GM11168 (cell line): ENCODE data around the gene CEACAM20.
"Not testable (repeated sequence)": the region's sequence is repeated elsewhere in the genome, so short reads cannot be mapped to it uniquely, and the experiment has no call there.

Source experiments
- in situ Hi-C: fragments of 300-500 bp; cut with MboI; formaldehyde crosslinking; loops from one replicate; pipeline ENCODE4 v1.12.0; 2022; ENCODE audit warnings: low sequenced_read_pairs; ENCODE audit not compliant: unreplicated experiment

Gene CEACAM20

GRCh38 chr19:44550976-44551375 lies 21.5 kb upstream of the CEACAM20 start:
- in situ Hi-C loops = not testable (repeated sequence)

GRCh38 chr19:44549507-44549906 lies 20.0 kb upstream of the CEACAM20 start:
- in situ Hi-C loops = no loop called here

GRCh38 chr19:44548736-44549135 lies 19.3 kb upstream of the CEACAM20 start:
- in situ Hi-C loops = no loop called here

GRCh38 chr19:44544031-44544430 lies 14.6 kb upstream of the CEACAM20 start:
- in situ Hi-C loops = no loop called here

- in situ Hi-C loops = no loop called here
Measured at GRCh38 chr19:44542671-44543070, 13.2 kb upstream of the CEACAM20 start.

GRCh38 chr19:44540736-44541135 lies 11.3 kb upstream of the CEACAM20 start:
- in situ Hi-C loops = no loop called here

- in situ Hi-C loops = no loop called here
Measured at GRCh38 chr19:44539991-44540390, 10.5 kb upstream of the CEACAM20 start.

GRCh38 chr19:44539236-44539826 lies 9.9 kb upstream of the CEACAM20 start:
- in situ Hi-C loops = no loop called here

- in situ Hi-C loops = not testable (repeated sequence)
Measured at GRCh38 chr19:44535361-44535760, 5.9 kb upstream of the CEACAM20 start.

- in situ Hi-C loops = no loop called here
Measured at GRCh38 chr19:44532819-44533218, 3.3 kb upstream of the CEACAM20 start.

GRCh38 chr19:44530777-44531176 lies 1.3 kb upstream of the CEACAM20 start:
- in situ Hi-C loops = no loop called here

- in situ Hi-C loops = no loop called here
Measured at GRCh38 chr19:44527554-44527953, 1.9 kb downstream of the CEACAM20 start.

- in situ Hi-C loops = no loop called here
Measured at GRCh38 chr19:44525721-44526430, 3.6 kb downstream of the CEACAM20 start.

GRCh38 chr19:44521370-44521769 lies 8.1 kb downstream of the CEACAM20 start:
- in situ Hi-C loops = no loop called here

GRCh38 chr19:44517146-44517545 lies 12.3 kb downstream of the CEACAM20 start:
- in situ Hi-C loops = no loop called here

GRCh38 chr19:44515907-44516306 lies 13.6 kb downstream of the CEACAM20 start:
- in situ Hi-C loops = no loop called here

- in situ Hi-C loops = no loop called here
Measured at GRCh38 chr19:44515031-44515430, 14.4 kb downstream of the CEACAM20 start.

GRCh38 chr19:44512326-44513298 lies 16.9 kb downstream of the CEACAM20 start:
- in situ Hi-C loops = no loop called here

- in situ Hi-C loops = no loop called here
Measured at GRCh38 chr19:44509478-44509877, 20.0 kb downstream of the CEACAM20 start.

GRCh38 chr19:44499962-44500949 lies 29.2 kb downstream of the CEACAM20 start, which contains the start of gene ZNF180:
Gene ZNF180 (minus strand): TSS chr19:44500522. CDS start chr19:44497334, 3,188 bp downstream.
- in situ Hi-C loops = no loop called here
